Dermis microvascular lymphatic vessel endothelial cell (primary cell): Measurements from ENCODE around the gene SULT6B1. TPM values are rescaled to one million over a fixed set of nuclear protein-coding genes. Genes with fewer than 3 reads are reported as not detected.
A peak's percentile ranks its signal among the peaks of the same experiment; 100 is the strongest.

Source experiments
- DNase-seq, 2 donors: peaks; one replicate each; pipeline versions ENCODE4 v3.0.0 to v3.0.0-alpha.2; 2010; ENCODE audit warnings: low read depth in 2 of 2
- total RNA-seq: library from RNA; depleted of rRNA; stranded (reverse); fragments of >200 nt; gene quantifications from 2 replicates; pipeline ENCODE4 v1.2.1, GENCODE V29; 2014

Gene SULT6B1
- total RNA-seq, 1 donor from 2014 or later: not detected

GRCh38 chr2:37153224-37153623, 35.2 kb downstream of the SULT6B1 start:
- DNase-seq: no peak

GRCh38 chr2:37149626-37150322, 38.7 kb downstream of the SULT6B1 start:
- DNase-seq: peak in 1 of 2 donors; percentile 65

- DNase-seq: no peak
Measured at GRCh38 chr2:37148325-37148724, 40.1 kb downstream of the SULT6B1 start.

- DNase-seq: no peak
Measured at GRCh38 chr2:37146062-37146461, 42.4 kb downstream of the SULT6B1 start.

- DNase-seq: no peak
Measured at GRCh38 chr2:37143974-37144373, 44.5 kb downstream of the SULT6B1 start.

GRCh38 chr2:37142546-37142945, 45.9 kb downstream of the SULT6B1 start:
- no peak for DNase-seq

GRCh38 chr2:37132914-37133313, 55.6 kb downstream of the SULT6B1 start:
- no peak for DNase-seq

GRCh38 chr2:37125416-37125815, 63.1 kb downstream of the SULT6B1 start:
- no peak for DNase-seq

- DNase-seq: no peak
Measured at GRCh38 chr2:37119157-37119556, 69.3 kb downstream of the SULT6B1 start.

Other genes starting within 250 kb of the SULT6B1 start
- 15.0 and 19.0 TPM in 2 replicates for gene STRN, start 222.1 kb downstream of the SULT6B1 start, total RNA-seq
- gene HEATR5B, start 104.3 kb downstream of the SULT6B1 start, total RNA-seq: 26.4 and 28.6 TPM in 2 replicates
- gene GPATCH11, start 104.2 kb downstream of the SULT6B1 start, total RNA-seq: 4.9 TPM in 2 replicates
- 17.2 and 20.4 TPM in 2 replicates for gene EIF2AK2, start 31.7 kb downstream of the SULT6B1 start, total RNA-seq
- 6.7 and 11.0 TPM in 2 replicates for gene CEBPZOS, start 7.8 kb upstream of the SULT6B1 start, total RNA-seq
- 28.8 and 31.5 TPM in 2 replicates for gene CEBPZ, start 42.9 kb upstream of the SULT6B1 start, total RNA-seq
- 9.2 and 10.1 TPM in 2 replicates for gene NDUFAF7, start 43.0 kb upstream of the SULT6B1 start, total RNA-seq
- 47.8 and 55.9 TPM in 2 replicates for gene PRKD3, start 136.2 kb upstream of the SULT6B1 start, total RNA-seq
- 3.9 and 4.2 TPM in 2 replicates for gene QPCT, start 156.0 kb upstream of the SULT6B1 start, total RNA-seq